Measurements from ENCODE around the gene ACR.

DNA sequence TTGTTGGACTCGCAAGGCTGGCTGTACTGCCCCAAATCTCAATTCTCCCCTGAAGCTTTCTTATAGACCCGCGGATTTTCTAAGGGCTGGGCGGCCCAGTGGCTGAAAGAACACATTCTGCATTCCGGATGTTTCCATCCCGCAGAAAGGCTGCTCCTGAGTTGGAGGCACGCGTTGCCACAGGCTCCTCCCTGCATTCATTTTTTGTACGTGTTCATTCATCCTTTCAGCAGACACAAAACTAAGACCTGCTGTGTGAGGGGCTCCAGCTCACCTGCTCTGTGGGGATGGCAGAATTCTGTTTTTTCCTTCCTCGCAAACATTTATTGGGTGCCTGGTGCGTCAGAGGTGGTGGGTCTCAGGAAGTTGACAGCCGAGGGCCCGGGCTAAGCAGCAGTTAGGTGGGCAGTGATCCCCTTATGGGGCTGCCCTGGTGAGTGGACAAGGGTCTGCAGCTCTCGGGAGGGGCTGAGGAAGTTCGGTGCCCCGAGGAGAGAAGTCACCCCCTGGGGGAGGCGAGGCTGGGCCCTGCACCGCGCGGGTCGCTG, 41.7 kb upstream of the ACR start:
- TF ChIP-seq, protein P1, sequence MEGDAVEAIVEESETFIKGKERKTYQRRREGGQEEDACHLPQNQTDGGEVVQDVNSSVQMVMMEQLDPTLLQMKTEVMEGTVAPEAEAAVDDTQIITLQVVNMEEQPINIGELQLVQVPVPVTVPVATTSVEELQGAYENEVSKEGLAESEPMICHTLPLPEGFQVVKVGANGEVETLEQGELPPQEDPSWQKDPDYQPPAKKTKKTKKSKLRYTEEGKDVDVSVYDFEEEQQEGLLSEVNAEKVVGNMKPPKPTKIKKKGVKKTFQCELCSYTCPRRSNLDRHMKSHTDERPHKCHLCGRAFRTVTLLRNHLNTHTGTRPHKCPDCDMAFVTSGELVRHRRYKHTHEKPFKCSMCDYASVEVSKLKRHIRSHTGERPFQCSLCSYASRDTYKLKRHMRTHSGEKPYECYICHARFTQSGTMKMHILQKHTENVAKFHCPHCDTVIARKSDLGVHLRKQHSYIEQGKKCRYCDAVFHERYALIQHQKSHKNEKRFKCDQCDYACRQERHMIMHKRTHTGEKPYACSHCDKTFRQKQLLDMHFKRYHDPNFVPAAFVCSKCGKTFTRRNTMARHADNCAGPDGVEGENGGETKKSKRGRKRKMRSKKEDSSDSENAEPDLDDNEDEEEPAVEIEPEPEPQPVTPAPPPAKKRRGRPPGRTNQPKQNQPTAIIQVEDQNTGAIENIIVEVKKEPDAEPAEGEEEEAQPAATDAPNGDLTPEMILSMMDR (IDR thresholded peaks at IDR 0.05; ENCODE audit: low read depth, low read length), result no peak
- no peak for TF ChIP-seq EZH2phosphoT487 (IDR thresholded peaks at IDR 0.05; ENCODE audit: low read depth)

Measured in OCI-LY3 (cell line).